PC-3 (cell line): ENCODE measurements around the gene HDAC9.

ENCODE experiments used
- CTCF ChIP-seq: fragments of 300-600 bp; sonication (generic); conservative IDR thresholded peaks from 2 replicates; pipeline ENCODE4 v1.5.1; 2017; ENCODE audit warnings: antibody characterized with exemption, low read depth, mild to moderate bottlenecking, low read length
- EZH2 ChIP-seq: fragments of 300-600 bp; sonication (generic); IDR thresholded peaks from one replicate; pipeline ENCODE4 v1.6.1; 2017; ENCODE audit warnings: antibody characterized with exemption, mild to moderate bottlenecking, low read length; ENCODE audit not compliant: unreplicated experiment
- EZH2phosphoT487 ChIP-seq: fragments of 300-600 bp; sonication (generic); IDR thresholded peaks from 2 replicates; pipeline ENCODE4 v1.6.1; 2018; ENCODE audit warnings: mild to moderate bottlenecking, antibody characterized with exemption, low read length, borderline replicate concordance

- TF ChIP-seq CTCF = no peak
- no peak for TF ChIP-seq EZH2phosphoT487
- no peak for TF ChIP-seq EZH2
Observed at GRCh38 chr7:18824157-18824556, 328.6 kb downstream of the HDAC9 start.
